NCI-H226 (cell line): ENCODE measurements around the gene NCKAP5.

Experiments
- DNase-seq: peaks from one replicate; pipeline ENCODE4 v3.0.0-alpha.2; 2015

Gene NCKAP5

GRCh38 chr2:133193544-133194361 is 374.5 kb downstream of the NCKAP5 start:
- DNase-seq: no peak

- DNase-seq: no peak
Measured at GRCh38 chr2:133192028-133192427, 376.2 kb downstream of the NCKAP5 start.

DNA sequence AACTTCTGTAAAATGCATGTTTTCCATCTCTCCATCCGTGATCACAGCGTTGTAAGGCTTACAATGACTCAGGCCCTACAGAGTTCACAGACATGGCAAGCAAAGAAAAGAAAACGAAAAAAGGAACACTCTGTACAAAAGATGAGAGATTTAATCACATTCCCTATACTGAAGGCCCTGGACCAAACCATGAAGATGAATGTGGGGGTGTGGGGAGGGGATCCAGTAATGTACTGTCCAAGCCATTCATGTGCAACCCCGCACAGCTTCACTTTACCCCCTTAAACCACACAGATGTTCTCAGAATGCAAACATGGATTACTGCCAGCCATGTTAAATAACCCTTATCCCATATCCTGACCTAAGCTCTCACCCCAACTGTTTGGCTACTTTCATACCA is 391.1 kb downstream of the NCKAP5 start:
- no peak for DNase-seq

DNA sequence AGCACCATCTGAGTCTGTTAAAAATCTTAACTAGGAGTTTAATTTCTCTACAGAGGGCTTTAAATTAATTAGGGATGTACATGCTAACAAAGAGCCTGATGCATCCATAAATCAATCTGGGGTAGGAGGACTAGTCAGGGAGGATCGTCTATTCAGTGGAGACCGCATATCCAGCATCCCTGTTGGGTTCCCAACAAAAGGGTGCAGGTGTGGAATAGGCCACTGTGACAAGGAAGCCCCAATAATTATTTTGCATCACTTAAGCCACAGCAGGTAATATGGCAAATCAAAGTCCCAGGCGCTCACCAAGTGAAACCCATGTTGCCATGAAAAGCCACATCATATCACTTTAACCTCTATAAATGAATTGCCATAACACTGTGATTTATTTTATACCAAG is 392.3 kb downstream of the NCKAP5 start:
- no peak for DNase-seq

DNA sequence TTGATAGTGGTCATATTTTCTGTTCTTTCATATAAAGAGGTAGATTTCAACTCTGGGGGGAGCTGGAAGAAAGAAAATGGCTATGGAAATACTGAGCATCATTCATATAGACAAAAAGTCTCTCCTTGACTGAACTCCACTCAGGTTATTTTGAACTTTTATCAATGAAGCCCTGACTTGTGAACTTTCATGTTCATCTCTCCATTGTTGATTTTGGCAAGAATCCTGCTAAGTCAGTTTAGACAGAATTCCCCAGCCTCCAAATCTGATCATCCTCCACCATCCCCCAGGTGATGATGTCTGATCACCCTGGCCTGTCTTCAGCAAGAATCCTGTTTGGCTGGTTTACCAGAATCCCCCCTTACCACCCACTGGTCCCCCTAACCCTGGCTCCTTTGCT is 395.0 kb downstream of the NCKAP5 start:
- no peak for DNase-seq

GRCh38 chr2:133171393-133172004 is 396.8 kb downstream of the NCKAP5 start:
- no peak for DNase-seq

GRCh38 chr2:133169274-133169912 is 398.9 kb downstream of the NCKAP5 start:
- DNase-seq: no peak

- no peak for DNase-seq
Measured at GRCh38 chr2:133167990-133168389, 400.3 kb downstream of the NCKAP5 start.

DNA sequence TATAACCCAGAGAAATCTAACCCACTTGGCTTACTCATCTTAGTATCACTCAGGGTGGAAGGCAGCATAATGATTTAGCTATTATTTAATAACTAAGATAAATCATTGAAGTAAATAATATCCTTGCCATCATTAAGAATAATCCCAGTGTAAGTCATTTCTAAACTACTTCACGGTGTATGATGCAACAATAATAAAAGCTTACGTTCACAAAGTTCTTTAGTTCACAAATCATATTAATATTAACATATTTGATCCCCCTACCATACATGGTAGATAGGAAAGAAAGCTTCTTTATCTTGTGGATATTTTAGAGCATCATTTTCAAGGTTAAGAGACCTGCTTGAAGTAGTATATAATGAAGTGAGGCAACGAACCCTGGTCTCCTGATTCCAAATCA is 401.0 kb downstream of the NCKAP5 start:
- no peak for DNase-seq

DNA sequence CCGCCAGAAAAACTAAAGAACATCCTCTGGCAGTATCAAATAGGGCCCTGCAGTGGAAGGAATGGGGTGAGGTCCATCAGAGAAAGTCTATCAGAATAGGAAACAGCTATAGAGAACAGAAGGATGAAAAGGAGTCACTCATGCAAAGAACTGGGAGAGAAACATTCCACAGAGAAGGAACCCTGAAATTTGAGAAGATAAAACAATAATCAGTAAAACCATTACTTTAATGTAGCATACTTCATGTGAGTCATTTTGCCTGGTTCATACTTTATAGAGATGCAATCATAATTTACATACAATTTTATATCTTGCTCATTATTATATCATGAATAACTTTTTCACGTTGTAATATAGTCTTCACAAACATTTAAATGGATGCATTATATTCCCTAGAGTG is 402.2 kb downstream of the NCKAP5 start:
- DNase-seq: no peak

DNA sequence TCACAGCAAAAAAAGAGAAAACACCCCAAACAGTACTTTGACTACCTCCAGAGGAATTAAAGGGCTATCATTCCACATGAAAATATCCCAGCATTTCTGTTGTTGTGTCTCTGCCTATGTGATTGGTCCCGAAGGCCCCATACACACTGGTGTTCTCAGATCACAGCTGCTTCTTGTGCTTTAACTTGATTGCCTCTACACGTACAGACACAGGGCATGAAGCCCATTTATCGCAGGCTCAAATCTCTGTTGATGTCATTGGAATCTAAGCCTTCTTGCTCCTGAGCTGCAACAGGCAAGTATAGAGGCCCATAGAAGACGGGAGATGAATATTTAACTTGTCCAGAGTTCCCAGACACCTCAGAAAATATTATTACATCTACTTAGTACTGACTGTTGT is 405.2 kb downstream of the NCKAP5 start:
- no peak for DNase-seq

GRCh38 chr2:133158442-133158841 is 409.8 kb downstream of the NCKAP5 start:
- DNase-seq: no peak

- no peak for DNase-seq
Measured at GRCh38 chr2:133158024-133158423, 410.2 kb downstream of the NCKAP5 start.

DNA sequence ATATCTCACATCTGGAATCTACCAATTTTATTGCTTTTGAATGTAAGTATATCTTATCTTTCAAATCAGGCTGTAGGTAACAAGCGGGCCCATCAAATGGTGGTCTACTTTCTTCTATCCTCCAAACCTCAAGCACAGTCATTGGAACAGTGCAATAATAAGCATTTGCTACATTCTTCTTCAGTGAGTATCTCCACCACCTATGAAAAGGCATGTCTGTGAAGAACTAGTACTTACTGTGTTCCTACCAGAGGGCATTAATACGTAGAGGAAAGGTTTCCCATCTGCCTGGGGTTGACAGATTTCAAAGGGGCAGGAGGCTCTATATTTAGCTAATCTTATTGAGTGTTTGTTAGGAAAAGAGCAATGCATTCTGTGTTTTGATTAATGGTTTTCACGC is 411.1 kb downstream of the NCKAP5 start:
- DNase-seq: no peak

GRCh38 chr2:133152801-133153200 is 415.5 kb downstream of the NCKAP5 start:
- DNase-seq: no peak

DNA sequence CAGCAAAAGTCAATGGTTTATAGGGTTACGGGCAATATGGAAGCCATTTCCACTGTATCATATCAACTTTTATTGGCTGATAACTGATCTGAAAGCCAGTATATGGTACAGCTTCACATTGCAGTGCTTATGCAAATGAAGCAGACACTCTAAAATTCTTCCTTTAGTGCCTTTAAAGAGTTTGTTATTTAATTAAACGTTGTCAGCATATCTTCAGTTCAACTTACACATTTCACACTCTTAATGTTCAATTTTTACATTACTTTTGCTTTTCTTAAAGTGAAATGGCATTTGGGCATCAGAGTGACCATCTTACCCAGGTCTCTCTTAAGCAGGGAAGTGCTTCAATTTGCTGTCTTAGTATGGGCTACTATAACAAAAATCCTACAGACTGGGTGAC is 420.1 kb downstream of the NCKAP5 start:
- no peak for DNase-seq

GRCh38 chr2:133146893-133147292 is 421.4 kb downstream of the NCKAP5 start:
- no peak for DNase-seq

DNA sequence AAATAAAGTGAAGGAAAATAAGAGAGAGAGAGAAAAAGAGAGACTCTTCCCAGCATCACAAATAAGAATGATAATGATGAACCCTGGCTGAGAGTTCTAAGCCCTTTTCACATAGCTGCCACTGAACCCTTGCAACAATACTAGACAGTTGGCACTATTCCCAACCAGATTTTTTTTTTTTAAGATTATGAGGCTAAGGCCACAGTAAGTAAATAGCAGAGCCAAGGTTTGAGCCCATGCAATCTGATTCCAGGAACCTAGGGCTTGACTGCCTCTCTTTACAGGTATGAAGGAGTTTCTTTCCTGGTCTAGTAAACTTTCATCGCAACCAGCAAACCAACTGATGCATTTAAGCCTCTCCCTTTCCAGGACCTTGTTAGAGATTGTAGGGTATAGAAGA is 424.6 kb downstream of the NCKAP5 start:
- DNase-seq: no peak

- no peak for DNase-seq
Measured at GRCh38 chr2:133142087-133142486, 426.2 kb downstream of the NCKAP5 start.

DNA sequence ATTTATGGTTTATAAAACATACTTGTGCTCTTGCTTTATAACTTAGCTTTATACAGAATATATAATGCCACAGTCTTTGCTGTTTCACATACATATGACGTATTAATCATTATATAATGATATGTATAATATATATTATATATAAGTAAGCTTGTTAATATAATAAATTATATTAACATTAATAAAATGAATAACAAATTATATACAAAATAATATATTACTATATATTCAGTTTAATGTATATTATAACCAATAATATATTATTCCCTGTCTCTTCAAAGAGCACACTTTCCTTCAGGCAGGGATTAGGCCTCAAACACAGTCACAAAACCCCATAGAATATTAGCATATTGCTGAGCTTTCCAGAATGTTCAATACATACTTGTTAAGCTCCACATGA is 427.6 kb downstream of the NCKAP5 start:
- no peak for DNase-seq

GRCh38 chr2:133139847-133140533 is 428.3 kb downstream of the NCKAP5 start:
- DNase-seq: no peak

- no peak for DNase-seq
Measured at GRCh38 chr2:133138693-133139092, 429.6 kb downstream of the NCKAP5 start.

GRCh38 chr2:133135035-133135654 is 433.1 kb downstream of the NCKAP5 start:
- DNase-seq: no peak
